Fibroblast of gingiva (primary cell): ENCODE measurements around the gene NR2F1-AS1.
A peak's percentile ranks its signal among the peaks of the same experiment; 100 is the strongest.
"Not testable (repeated sequence)": the region's sequence is repeated elsewhere in the genome, so short reads cannot be mapped to it uniquely, and the experiment has no call there.

Source experiments
- DNase-seq: peaks from one replicate; pipeline ENCODE4 v3.0.0-alpha.2; 2011; ENCODE audit warnings: low read depth

Gene NR2F1-AS1

DNA sequence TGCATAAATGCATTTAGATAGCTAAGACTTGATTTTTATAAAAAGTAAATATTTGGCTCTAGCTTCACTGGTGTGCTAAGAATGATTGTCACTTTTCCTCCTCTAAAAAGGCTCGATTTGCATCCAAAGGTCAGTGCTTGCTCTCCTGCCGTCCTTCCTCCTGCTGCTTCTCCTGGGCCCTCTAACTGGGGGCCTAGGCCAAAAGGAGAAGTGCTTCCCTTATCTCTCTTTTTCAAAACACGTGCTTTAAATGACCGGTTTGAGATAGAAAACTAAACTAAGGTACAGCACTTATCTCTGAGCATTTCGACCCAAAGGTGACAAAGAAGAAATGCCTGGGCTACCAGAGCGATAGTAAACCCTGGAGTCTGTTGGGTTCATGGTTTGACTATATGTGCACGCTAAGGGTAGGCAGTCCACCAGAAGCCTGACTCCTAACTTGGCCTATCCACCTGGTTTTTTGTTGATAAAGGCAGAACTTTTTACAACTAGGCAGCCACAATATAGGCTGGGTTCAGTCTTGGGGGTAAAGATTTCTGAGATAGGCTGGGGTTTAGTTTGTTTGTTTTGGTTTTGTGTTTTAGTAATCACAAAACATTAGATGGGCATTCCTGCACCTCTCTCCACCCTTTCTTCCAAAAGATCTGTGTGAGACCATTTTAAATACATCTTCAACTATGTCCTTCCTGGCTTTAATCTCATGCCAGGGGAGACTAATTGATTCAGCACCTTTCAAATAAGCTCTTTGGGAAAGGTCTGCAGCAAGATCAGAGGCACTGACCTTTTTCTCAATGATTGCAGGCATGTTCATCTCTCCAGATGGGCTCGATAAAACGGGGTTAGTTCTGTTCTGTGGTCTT lies 3.8 kb downstream of the NR2F1-AS1 start:
- DNase-seq: no peak

DNA sequence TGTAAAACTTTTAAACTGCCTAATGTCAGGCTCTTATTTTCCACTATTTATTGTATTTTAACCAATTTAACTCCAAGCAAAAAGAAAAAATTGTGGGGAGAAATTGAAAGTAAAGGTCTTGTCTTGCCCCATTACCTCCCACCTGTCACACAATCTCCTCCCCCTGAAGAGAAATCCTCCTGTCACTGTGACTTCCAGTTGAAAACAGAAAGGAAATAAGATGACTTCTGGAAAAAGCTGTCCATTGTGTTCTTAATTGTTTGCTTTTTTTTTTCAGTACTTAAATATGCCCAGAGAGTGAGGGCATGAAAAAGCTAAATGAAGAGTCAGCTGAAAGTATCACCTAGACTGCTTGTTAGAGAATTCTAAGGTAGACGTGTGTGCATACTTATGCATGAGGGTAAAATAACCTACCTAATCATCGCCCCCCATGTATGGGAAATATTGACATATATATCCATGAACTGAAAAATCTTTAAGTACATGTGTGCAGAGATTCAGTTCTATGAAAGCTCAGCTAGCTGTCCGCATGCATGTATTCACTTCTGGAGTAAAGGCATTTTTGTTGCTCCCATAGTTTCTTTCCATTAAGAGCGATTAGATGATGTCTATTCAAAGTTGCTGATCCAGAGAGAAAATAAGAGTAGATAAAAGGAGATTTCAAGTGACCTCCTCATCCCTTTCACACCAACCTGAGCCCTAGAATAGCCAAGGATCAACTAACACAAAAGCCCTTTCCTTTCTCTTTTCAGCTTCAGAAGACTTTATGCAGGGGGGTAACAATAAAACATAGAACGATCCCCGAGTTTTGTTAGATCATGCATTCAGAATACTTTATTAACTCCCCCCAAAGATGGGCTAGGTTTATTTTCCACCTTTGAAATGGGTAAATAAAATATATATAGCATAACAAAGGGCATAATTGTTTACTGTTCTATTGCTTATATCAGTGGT lies 5.3 kb downstream of the NR2F1-AS1 start:
- no peak for DNase-seq

DNA sequence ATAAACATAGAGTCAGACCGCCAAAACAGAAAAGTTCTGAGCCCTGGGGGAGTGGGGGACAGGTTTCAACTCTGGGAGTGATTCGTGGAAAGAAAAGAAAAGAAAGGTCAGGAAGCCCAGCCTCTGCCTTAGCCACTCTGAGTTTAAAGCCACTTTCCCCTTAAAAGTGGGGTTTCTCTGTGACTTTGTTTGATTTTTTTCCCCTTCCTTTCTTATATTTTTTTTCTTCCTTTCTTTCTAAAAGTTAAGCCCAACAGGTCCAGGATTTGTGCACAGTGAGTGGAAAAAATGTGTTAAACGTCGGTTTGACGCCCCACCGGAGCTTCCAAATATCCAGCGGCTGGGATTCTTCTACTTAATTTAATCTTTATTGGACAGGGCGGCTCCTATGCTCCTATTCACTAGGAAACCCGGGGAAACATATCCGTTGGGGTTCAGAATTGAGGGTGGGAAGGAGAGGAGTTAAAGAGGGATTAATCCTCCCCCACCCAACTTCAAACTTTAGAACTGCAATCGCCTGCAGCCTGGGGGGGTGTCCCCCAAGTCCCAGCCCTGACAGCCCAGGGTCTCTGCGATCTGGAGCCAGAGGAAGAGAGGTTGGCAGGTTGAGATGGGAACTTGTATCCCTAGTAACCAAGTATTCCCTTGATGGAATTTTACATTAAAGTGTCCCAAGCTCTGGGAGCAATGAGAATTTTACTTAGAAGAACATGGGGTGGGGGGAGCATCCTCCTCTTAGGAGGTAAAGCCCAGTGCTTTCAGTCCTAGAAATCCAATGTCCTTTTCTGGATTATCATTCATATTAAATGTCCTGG lies 6.3 kb downstream of the NR2F1-AS1 start:
- no peak for DNase-seq

DNA sequence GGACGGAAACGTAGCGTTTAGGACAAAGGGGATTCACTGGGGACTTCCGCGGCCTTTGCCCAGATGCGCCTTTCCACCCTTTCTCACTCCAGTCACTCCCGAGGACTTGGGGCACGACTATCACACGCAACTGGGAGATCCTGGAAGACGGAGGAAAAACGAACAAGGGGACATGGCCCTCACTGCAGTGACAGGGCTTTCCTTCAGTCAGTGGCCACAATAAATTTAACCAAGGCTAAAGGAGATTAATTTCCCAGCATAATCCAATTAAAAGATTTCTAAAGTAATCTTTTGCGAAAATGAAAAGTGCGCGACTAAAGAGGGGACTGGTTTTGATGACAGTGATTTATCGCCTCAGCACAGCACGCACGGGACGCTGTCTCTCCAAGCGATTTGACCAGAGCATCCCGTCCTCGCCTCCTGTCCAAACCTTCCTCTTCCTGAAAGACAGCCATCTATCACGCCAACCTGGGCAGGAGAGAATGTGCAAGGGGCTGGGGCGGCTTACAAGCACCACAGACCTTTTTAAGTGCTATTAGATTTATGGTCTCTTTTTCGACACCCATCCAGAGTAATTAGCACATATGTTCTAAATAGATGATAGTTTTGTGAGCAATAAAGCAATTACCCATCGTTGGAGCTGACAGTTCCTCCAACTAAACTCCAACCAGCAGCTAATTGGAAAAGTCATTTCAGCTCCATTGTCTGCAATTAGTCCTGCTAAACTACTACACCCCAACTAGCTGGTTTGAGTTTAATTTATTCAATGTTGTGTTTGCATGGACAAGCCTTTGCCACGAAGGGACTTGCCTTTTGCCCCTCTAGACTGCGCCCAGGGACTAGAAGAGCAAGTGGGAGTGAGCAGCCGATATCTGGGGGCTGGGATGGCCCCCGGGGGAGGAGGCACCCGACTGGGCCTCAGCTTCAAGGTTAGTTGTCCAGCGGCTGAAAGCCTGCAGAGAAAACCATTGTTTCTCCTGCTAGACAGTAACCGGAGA lies 7.4 kb downstream of the NR2F1-AS1 start:
- DNase-seq: no peak

DNA sequence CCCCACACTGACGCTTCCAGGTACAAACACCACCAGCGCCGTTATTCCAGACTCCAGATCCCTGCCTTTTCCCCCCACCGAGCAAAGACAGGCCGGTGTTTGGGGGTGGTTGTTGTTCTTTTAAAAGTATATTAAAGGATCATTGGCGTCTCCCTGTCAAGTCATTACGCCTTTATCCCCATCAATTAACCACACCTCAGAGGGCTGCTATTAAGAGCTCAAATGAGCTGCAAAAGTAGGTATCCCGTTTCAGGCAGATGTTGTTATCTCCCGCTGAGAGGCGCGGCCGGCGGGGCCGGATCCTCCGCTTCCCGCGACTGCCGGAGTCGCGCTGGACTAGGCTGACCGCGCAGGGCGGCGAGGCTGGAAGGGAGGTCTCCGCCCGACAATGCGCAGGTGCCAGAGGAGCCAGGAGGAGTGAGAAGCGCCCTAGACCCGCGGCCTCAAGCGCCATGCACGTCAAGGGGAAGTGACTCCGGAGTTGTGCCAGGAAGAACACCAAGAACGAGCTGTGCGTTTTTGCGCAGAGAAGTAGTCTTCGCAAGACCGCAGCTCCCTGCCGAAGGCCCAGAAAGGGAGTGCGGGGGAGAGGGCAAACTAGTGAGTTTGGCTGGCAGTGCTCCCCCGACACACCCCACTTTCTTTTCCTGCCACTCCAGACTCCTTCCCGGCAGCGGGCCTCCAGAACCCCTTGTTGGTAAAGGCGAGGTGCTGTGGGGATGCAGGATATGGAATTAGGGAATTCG lies 8.2 kb downstream of the NR2F1-AS1 start:
- no peak for DNase-seq

DNA sequence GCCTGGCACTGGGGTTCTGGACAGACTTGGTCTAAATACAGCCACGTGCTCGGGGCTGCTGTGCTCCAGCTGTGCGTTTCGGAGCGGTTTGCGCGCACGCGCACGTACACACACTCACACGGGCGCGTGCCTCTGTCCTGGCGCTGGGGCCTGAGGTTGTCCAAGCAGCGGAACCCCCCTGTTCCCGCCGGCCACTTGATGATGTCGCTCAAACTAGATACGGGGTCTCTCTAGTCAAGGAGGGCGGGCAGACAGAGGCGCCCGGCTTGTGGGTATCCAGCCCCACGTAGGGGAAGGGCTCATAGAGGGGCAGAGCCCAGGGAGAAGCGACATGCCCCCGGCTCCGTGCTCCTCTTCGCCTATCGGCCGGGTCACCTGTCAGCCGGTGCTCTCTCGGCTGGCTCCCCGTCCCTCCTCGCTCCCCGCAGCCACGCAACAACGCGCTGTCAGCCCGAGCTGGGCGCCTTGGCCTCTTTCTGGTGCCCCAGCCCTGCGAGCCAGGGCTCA lies 8.9 kb downstream of the NR2F1-AS1 start:
- DNase-seq: no peak

DNA sequence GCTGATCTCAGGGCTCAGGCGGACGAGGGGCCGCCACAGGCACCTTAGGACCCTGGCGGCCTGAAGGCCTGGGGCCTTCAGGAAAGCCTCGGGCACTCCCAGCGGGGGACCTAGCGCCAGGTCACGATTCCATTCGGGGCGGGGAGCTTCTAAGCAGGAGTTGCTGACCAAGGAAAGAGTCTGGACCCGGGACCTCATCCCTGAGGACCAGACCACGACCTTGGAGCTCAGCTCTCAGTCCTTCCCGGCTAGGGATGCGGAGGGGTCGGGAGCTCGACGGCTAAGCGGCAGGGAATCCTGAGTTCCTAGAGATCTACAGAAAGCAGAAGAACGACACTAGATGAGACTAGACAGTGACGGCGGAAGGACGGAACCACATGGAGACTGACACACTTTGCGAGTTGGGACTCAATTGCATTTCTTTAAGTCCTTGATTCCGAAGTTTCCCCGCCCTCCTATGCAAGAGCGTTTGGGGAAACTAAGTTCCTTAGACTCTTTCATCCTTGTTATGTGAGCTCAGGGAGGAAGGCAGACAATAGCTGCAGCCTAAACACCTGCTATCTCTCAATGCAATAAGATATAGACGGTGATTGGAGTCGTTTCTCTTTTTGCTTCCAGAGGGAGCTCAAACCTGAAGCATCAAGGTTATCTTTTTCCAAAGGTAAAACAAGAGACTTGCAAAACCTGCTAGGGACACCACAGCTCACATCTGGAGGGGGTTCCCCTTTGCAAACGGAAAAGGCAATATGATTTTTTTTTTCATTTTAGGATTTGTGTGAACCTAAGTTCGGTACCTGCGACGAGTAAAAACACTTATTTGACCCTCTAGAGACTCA lies 9.7 kb downstream of the NR2F1-AS1 start:
- DNase-seq: no peak

DNA sequence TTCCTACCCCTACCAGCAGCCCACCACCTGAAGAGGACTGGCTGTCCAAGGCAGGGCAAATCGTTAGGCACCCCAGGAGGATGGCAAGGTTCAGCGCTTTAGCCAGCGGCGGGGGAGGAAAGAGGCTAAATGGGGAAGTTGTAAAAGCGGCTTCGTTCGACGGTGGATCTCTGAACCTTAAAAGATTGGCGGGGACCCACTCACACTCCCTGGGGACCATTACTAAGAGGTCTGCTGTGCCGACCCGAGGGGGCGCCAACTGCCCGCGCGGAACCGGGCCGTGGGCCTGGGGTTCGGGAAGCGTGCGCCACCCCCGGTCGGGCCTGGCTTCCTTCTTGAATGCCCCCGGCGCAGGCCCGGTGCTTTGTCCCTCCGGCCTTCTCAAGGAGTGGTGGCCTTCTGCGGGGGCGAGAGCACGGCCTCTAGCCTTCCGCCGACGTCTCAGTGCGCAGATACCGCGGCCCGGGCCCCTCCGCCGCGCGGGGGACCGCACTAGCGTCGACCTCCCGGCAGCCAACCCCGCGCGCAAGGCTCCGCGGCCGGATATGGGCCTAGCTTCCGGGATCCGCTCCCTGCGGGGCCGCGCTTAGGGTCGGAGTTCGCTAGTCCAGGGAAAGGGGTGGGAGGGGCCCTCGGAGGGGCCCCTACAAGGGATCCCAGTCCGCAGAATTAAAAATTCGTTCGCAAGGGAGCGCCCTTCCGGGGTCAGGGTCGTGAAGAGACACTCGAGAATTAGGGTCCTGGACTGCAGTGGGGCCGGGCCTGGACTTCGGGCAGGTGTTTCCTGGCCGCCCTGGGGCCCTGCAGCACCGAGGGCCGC lies 10.5 kb downstream of the NR2F1-AS1 start:
- DNase-seq: no peak

DNA sequence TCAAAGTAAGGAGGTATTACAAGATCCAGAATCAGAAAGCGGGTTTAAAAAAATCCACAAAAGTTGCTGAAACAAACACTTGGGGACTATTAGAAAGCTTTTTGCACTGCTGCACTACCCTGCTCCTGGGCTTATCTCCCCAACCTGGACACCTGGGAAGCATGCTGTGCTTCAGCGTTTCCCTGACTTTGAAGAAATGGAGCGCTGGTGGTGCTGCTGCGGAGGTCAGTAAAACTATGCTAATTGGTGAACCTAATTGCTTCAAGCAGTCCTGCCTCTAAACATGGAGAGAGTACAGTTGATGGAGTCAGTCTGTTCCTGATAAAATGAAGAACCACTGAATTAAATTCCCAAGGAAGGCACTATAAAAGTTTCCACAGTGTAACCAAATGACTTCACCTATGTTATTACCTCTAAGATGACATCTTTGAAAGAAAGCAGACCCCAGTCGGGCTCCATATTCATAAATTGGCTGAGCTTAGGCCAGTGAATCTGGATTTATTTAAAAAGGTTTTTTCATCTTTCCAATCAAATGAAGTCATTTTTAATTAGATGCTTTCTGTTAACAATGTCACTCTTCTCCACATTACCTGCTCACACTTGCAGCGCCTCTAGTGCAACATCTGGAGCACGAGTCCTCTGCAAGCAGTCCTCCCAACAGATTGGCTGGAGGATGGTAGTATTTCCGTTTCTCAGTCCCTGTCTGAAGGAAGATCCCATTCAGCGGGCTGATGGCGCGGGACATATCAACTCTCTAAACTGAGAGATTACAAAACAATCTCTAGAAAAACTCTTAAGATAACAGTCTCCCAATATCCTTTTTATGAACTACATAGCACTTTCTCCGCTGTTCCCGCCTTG lies 11.5 kb downstream of the NR2F1-AS1 start:
- no peak for DNase-seq

DNA sequence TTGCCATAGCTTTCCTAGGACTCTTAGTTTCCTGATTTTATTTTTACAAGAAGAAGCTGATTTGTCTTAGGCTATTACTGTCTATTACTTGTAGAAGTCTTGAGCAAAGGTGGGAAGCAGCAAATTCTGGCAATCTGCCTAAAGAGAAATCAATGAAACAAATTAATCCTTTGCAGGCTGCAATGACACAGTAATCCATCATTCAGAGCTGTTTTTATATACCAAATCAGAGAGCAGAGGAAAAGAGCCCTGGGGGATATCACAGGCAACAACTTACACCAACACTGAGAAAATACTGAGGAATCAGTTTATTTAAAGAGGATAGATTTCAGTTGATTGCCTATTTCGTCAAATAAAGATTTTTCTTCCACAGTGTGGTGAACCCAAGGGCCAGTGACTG lies 13.6 kb downstream of the NR2F1-AS1 start:
- DNase-seq: no peak

DNA sequence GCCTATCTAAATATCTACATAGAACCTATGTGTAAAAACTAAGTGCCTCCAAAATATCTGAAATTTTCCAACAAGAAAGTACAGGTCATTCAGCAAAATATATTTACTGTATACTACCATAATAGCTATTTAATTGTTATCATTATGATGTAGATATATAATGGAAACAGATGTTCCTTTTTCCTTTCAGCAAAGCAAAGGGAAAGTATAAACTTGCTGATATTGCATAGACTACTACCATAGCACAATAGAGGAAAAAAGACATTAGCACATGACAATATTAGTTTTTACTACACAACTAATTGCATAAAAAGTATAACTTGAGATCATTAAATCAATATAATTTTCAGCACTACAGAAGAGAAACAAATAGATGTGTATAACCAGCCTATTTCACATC lies 14.9 kb downstream of the NR2F1-AS1 start:
- no peak for DNase-seq

DNA sequence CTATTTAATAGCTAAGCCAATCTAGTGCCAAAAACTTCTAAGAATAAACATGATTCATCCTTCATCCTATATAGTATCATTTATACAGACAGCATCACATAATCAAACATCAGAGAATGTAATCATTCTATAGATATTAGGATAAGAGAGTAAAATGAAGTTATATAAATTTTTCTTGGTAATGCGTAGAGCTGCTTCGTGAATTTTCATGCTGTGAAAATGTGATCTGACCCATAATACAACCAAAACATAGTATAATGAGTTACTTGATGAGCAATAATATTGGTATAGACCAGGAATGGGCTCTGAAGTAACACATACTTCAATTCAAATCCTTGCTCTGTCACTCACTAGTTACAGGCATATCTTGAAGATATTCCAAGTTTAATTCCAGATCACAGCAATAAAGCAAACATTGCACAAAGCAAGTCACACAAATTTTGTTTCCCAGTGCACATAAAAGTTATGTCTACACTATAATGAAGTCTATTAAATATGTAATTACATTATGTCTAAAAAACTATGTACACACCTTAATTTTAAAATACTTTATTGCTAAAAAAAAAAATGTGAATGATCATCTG lies 23.9 kb downstream of the NR2F1-AS1 start:
- no peak for DNase-seq

DNA sequence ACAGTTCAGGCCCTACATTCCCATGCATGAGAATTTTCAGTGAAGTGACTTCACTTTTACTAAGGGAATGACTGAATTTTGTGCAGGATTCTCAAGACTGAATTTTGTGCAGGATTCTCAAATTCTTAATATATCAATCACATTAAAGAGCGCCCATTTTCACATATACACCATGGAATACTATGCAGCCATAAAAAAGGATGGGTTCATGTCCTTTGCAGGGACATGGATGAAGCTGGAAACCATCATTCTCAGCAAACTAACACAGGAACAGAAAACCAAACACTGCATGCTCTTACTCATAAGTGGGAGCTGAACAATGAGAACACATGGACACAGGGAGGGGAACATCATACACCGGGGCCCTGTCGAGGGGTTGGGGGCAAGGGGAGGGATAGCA lies 31.4 kb downstream of the NR2F1-AS1 start:
- DNase-seq: not testable (repeated sequence)

DNA sequence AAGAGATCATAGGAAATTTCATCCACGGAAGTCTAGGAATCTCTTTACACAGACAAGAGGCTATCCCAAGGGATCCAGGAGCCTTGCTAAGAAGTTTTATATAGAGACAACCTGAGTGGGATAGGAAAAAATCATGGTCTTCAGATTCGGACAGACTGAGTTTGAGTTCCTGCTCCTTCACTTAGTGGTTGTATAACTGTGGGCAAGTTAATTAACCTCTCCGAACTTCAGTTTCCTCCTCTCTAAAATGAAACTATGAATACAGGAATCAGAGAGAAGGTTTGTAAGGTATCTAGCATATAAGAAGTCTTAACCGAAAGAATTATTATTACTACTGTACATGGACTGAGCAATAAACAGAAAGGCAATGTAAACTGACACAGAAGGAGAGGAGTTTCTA lies 35.1 kb downstream of the NR2F1-AS1 start:
- no peak for DNase-seq

DNA sequence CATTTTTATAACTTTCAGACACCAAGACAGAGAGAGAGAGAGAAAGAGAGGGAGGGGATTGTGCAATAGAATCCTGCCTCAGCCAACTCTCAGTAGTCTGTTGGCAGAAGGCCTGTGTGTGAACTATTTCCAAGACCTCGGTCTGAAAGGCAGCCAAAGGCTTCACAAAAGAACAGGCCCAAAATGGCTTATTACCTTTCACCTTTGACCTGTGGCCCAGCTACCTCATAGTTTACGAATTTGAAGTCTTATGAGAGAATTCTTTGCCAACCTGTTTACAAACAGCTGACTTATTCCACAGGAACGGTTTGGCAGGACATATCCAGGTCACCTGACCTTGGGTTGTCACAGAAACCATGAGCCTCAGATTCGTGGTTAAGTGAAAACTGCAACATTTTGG lies 48.6 kb downstream of the NR2F1-AS1 start:
- DNase-seq: peak; percentile 96

DNA sequence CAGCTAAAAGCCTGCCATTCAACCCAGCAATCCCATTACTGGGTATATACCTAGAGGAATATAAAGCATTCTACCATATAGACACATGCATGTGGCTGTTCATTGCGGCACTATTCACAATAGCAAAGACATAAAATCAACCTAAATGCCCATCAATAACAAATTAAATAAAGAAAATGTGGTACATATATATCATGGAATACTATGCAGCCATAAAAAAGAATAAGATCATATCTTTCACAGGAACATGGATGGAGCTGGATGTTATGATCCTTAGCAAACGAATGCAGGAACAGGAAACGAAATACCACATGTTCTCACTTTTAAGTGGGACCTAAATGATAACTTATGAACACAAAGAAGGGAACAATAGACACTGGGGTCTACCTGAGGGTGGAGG lies 59.2 kb downstream of the NR2F1-AS1 start:
- DNase-seq: not testable (repeated sequence)

DNA sequence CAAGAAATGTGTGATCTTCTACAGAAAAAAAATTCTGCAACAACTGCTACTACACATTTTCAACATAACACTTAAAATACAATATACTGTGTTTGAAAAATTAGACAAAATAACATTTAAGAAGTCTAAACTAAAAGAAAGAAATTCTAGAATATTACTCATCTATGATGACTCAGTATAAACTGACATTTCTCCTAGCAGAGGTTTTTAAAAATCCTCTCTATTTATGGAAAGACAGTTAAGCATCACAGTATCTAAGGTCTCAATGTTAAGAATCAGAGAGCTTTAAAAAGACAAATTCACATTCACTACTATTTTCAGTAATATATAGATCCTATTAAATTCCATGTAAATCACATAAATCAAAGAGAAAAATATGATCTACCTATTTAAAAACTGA lies 61.3 kb downstream of the NR2F1-AS1 start:
- no peak for DNase-seq
